GM08714 (cell line): ENCODE measurements around the gene ZNF19.

Experiments
- H3K4me3 ChIP-seq: fragments of 200-500 bp; sonication (Bioruptor generic); 2 replicates; pipeline ENCODE4 v1.5.1; 2014; ENCODE audit warnings: mild to moderate bottlenecking, low read length, inconsistent platforms
- ZNF274 ChIP-seq: IDR thresholded peaks from 2 replicates; pipeline ENCODE4 v1.6.1; 2012; ENCODE audit warnings: mild to moderate bottlenecking, low read depth, low read length

Gene ZNF19

DNA sequence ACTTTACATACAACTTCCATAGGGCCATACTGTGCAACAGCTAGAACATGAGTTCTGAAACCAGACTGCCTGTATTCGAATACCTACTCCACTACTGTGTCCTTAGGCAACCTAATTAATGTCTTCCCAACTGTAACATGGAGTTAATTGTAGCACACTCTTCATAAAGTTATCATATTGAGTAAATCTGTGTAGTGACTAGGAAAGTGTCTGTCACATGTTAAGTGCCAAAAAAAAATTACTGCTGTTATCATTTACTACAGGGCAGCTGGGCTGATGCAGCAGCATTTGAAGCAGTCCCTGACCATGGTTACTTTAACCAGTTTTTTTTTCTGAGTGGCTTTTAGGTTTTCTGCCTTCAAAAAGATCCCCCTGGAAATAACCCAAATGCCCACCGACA lies 16.2 kb downstream of the ZNF19 start:
- no peak for TF ChIP-seq ZNF274
- H3K4me3 ChIP-seq: no peak overlapping the region

DNA sequence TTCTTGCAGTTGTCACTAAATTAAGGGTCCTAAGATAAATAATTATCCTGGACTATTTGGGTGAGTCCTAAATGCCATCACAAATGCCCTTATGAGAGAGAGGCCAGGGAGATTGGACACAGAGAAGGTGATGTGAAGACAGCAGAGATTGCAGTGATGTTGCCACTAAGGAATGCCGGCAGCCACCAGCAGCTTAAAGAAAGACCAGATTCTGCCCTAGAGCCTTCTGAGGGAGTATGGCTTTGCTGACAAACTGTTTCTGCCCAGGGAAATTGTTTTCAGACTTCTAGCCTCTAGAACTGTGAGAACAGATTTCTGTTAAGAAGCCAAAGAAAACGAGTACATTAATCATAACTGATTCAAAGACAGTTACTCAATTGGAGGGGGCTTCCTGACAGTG lies 17.1 kb downstream of the ZNF19 start:
- H3K4me3 ChIP-seq: no peak overlapping the region

DNA sequence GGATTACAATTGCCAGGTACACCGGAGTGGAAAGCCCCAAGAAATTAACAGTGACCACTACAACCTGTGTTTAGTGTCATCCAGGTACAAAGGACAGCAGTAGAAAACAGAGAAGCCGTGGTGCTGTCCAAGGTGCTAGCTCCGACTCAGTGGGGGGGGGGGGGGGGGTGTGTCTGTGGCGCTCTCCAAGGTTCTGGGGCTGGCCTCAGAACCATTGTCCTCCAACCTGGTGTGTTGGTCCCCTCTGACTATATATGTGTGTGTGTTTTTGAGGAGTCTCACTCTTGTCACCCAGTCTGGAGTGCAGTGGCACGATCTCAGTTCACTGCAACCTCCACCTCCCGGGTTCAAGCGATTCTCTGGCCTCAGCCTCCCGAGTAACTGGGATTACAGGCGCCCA lies 21.3 kb downstream of the ZNF19 start:
- no peak overlapping the region for H3K4me3 ChIP-seq
- no peak for TF ChIP-seq ZNF274

More for the DNA sequence above, 17.1 kb downstream of the ZNF19 start:
- TF ChIP-seq ZNF274: no peak

DNA sequence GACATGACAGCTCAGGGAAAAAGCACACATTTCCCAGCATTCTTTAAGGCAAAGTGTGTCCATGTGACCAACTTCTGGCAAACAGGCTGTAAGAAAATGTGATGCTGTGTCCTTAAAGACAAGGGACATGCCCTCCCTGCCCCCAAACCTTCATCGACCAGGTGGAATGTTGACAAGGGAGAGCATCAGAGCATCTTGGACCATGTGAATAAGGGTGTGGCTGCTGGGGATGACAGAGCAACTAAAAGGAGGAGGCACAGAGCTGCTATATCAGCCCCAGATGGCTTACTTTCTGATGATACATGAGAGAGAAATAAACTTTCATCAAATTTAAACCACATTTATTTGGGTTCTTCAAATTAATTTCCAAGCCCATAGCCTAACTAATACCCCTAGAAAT lies 24.9 kb downstream of the ZNF19 start:
- H3K4me3 ChIP-seq: no peak overlapping the region
- no peak for TF ChIP-seq ZNF274

DNA sequence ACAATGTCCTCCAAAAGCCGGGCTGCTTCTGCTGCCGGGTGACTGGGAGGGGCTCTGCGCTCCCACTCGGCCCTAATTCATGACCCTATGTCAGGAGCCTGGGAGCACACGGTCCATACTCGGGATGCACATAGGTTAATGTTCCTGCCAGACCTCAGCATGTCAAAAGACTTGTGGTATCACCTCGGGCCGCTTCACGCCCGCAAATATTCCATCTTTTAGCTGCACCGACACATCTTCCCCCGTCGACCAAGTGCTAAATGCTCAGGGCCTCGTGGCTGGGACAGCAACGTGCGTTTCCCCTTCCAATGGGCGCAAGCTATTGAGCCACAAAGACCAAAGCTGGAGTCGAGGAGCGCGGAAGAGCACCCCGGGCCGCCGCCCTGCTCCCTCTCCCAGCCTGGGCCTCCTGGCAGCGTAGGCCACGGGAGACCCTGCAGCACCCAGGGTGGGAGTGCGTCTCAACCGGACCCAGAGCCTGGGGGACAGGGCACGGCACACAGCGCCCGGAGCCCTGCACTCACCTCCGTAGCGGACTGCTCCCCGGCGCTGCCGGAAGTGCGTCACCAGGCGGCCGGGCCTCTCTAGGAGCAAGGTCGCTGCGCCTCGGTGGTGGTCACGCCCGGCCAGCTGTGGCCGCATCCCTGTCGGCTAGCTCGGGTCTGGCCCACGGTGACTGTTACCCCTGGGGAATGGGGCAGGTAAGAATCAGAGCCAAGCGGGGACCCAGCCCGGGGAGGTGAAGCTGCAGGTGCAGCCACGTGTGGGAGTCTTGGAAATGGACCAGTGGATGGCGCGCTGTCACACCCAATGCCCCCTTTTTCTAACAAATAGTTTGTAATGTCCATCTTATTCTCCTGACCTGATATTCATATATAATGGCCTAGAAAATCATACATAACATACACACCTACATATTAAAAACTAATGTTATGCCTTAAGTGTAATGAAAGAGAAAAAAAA lies 27.2 kb downstream of the ZNF19 start, which contains the start of gene ZNF23:
TSS of gene ZNF23 (minus strand) at position 562 of the 963 bp plus-strand sequence. CDS start 5,451 bp downstream, outside the sequence.
- H3K4me3 ChIP-seq: peak within 1 kb of the TSS; percentile 84
- no peak for TF ChIP-seq ZNF274

DNA sequence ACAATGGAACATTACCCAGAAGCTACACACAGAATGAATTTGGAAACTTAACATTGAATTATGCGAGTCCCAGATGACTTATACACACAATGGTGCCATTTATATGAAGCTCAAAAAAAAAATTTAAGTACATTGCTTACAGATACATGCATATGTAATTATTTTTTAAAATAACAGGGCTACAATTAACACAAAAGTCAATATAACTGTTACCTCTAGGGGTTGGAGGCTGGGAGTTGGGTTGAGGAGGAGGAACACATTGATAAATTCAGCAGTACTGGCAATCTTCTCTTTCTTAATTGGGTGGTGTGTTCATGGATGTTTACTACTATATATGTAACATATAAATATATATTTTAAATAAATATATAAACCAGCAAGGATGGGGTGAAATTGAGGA lies 28.2 kb downstream of the ZNF19 start:
- H3K4me3 ChIP-seq: no peak overlapping the region
- TF ChIP-seq ZNF274: no peak

DNA sequence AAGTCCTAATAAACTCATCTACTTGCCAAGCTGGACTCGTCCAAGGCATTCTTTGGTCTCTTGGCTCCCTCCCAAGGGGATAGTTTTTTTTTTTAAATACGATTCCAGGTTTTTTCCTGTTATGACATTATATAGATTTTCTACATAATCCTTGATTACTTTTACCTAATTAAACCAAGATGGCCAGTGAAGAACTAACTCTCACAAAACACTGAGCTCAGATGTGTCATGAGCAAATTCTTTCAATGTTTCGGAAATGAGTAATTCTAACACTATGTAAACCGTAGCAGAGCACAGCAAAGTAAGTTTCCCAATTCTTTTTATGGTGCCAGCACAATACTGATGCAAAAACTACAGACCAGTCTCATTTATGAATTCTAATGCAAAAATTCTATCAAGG lies 28.9 kb downstream of the ZNF19 start:
- no peak for TF ChIP-seq ZNF274
- H3K4me3 ChIP-seq: no peak overlapping the region

DNA sequence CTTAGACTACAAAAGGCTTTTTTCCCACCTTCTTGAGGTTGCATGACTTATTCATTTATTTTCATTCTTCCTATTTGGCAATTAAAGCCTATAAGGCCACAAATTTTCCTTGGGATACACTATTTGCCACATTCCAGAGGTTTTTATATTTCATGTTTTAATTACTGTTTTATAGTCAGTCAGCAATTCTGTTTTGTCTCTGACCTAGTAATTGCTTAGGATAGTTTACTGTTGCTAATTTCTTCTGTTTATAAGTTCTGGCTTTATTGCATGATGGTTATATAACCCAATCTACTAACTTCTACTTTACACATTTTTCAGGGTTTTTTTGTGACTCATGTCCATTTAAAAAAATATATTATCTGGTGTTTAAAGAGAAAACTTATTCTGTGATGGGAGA lies 29.6 kb downstream of the ZNF19 start:
- no peak overlapping the region for H3K4me3 ChIP-seq
- no peak for TF ChIP-seq ZNF274

DNA sequence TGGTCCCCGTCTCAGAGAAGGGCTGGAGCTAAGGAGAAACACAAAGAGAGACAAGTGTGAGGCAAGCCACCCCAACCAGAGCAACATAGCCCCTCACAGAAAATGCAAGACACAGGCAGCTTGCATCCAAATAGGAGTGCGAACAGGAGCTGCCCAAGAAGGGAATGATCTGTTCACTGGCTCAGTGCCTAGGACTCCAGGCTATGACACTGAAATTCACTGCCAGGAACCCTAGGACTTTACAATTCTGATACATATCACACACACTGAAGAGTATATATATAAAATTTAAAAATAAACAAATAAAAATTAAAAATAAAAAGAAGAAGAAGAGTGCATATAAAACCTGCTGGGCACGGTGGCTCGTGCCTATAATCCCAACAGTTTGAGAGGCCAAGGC lies 32.3 kb downstream of the ZNF19 start:
- TF ChIP-seq ZNF274: no peak
- no peak overlapping the region for H3K4me3 ChIP-seq

DNA sequence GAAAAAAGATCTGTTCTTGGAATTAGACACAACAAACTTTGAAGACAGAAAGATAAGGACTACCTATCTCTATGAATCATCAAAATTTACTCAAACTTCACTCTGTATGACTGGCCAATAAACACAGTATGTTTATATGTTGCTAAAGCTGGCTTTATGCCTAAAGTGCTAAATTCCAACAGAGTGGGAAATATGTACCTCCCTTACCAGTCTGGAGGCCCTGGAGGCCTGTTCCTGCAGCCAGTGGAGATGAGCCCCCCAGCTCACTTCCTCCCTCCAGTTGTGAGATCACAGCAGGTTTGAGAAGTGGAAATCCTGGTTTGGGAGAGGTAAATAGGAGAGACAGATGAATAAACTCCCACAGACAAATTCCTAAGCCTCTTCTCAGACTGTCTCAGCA lies 36.1 kb downstream of the ZNF19 start:
- no peak for TF ChIP-seq ZNF274
- no peak overlapping the region for H3K4me3 ChIP-seq

DNA sequence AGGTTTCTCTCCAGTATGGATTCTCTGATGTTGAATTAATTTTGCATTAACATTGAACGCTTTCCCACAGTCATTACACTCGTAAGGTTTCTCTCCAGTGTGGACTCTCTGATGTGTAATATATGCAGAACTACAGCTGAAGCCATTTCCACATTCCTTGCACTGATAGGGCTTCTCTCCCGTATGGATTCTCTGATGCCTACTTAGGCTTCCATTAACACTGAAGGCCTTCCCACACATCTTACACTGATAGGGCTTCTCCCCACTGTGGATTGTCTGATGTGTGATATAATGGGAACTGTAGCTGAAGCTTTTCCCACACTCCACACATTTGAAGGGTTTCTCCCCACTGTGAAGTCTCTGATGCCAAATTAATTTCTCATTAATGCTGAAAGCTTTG lies 40.1 kb downstream of the ZNF19 start:
- no peak for TF ChIP-seq ZNF274
- no peak overlapping the region for H3K4me3 ChIP-seq

DNA sequence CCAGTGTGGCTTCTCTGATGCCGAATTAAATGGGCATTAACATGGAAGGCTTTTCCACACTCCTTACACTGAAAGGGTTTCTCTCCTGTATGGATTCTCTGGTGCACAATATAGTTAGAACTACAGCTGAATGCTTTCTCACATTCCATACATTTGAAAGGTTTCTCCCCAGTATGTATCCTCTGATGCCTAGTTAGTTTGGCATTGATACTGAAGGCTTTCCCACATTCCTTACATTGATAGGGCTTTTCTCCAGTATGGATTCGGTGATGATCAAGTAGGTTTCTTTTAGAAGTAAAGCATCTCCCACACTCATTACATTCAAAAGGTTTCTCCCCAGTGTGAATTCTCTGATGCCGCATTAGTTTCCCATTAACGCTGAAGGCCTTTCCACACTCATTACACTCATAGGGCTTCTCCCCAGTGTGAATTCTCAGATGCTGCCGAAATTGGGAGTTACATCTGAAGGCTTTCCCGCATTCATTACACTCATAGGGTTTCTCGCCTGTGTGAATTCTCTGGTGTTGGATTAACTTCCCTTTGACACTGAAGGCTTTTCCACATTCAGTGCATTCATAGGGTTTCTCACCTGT lies 40.8 kb downstream of the ZNF19 start:
- peak; percentile 75 for TF ChIP-seq ZNF274
- H3K4me3 ChIP-seq: no peak overlapping the region

DNA sequence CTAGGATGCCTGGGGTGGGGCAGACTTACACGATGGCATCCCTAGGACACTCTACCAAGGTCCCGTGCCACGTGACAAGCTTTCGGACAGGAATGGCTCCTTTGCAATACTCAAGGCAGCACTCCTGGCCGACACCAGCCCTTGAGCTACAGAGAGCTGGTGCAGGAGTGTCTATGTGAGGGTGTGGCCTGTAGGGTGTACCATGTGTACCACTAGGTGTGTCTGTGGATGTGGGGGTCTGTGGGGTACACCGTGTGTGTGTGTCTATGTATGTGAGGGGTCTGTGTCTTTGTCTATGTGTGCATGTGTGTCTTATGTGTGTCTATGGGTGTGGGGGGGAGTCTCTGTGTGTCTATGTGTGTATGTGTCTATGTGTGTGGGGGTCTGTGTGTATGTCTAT lies 45.4 kb downstream of the ZNF19 start:
- H3K4me3 ChIP-seq: no peak overlapping the region

DNA sequence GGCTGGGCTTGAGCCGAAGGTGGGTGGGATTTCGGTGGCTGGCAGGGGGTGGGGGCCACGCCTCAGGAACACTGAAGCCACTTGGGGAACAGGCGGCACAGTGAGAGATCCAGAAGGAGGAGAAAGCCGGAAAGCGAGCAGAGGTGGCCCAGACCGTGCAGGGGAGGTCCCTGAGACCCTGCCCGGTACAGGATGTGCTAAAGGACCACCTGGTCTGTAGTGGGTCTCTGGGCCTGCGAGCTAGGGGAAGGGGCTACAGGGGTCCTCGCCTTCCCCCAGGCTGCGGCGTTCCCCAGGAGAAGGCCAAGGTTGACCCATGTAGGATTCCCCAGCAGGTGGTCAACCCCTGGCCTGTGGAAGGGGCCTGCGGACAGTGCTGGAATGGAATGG lies 47.1 kb downstream of the ZNF19 start, which contains the start of gene TLE7:
TSS of gene TLE7 (minus strand) at position 4 of the 390 bp plus-strand sequence. CDS start 8,730 bp downstream, outside the sequence.
- H3K4me3 ChIP-seq: no peak within 1 kb of the TSS
- TF ChIP-seq ZNF274: no peak

More for the DNA sequence above, 45.4 kb downstream of the ZNF19 start:
- no peak for TF ChIP-seq ZNF274

DNA sequence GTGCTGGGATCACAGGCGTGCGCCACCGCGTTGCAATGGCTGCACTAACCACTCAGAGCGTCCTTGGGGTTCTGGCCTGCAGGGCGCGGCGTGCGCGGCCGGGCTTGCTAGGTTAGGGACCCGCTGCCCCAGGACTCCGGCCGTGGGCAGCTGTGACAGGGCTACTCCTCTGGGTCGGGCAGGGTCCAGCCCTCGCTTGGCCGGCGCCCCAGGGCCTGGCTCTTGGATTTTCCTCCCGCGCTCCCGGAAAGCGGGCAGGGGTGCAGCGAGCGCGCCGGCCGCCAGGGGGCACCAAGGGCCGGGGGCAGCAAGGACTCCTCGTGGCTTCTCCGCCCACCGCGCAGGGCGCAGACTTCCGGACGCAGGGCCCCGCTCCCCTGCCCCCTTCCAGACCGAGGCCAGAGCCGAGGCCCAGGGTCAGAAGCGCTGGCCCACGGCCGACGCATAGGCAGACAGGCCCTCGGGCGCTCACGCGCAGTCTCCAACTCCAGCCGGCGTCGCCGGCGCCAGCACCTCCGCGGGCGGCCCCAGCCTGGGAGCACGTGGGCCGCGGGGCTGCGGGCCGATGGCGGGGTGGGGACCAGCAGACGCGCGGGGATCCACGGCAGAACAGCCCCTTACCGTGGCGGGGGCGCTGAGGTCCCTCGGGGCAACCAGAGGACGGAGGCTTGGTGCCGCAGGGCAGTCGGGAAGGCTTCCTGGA lies 47.6 kb downstream of the ZNF19 start:
- no peak for TF ChIP-seq ZNF274
- no peak overlapping the region for H3K4me3 ChIP-seq
